ENCODE results near the gene CXCL6.

DNA sequence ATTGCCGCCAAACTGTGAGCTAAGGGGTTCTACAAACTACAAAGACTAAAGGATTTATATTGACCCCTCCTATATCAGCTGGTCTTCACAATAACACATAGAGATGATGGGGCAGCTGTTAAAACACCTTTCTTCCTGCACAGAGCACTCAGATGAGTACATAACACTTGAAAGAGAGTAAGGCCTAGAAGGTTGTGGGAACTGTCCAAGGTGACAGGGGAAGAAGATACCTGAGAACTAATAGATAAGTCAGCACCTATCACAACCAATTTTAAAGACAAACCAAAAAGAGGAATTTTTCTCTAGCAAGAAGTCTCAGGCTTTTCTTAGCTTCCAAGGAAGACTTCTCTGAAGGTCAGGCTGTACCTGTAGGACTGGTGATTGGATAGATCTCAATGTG, 19.1 kb upstream of the CXCL6 start:
- TF ChIP-seq, protein P1, sequence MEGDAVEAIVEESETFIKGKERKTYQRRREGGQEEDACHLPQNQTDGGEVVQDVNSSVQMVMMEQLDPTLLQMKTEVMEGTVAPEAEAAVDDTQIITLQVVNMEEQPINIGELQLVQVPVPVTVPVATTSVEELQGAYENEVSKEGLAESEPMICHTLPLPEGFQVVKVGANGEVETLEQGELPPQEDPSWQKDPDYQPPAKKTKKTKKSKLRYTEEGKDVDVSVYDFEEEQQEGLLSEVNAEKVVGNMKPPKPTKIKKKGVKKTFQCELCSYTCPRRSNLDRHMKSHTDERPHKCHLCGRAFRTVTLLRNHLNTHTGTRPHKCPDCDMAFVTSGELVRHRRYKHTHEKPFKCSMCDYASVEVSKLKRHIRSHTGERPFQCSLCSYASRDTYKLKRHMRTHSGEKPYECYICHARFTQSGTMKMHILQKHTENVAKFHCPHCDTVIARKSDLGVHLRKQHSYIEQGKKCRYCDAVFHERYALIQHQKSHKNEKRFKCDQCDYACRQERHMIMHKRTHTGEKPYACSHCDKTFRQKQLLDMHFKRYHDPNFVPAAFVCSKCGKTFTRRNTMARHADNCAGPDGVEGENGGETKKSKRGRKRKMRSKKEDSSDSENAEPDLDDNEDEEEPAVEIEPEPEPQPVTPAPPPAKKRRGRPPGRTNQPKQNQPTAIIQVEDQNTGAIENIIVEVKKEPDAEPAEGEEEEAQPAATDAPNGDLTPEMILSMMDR (IDR thresholded peaks at IDR 0.05; ENCODE audit: poor library complexity): no peak
- TF ChIP-seq EZH2phosphoT487 (IDR thresholded peaks at IDR 0.05; ENCODE audit: low read depth, severe bottlenecking, unreplicated experiment): no peak

Measured in hepatocyte (in vitro differentiated cells).